Loucy (cell line): ENCODE measurements around the gene KNDC1.

Experiments used
- EZH2phosphoT487 ChIP-seq: fragments of 200-600 bp; IDR thresholded peaks from 2 replicates; pipeline ENCODE4 v1.6.1; 2018; ENCODE audit warnings: antibody characterized with exemption, mild to moderate bottlenecking, moderate library complexity, borderline replicate concordance
- TF ChIP-seq, protein P1 (sequence below): fragments of 200-600 bp; sonication (generic); conservative IDR thresholded peaks from 2 replicates; pipeline ENCODE4 v1.5.1; 2014; ENCODE audit warnings: mild to moderate bottlenecking, antibody characterized with exemption, low read length

DNA sequence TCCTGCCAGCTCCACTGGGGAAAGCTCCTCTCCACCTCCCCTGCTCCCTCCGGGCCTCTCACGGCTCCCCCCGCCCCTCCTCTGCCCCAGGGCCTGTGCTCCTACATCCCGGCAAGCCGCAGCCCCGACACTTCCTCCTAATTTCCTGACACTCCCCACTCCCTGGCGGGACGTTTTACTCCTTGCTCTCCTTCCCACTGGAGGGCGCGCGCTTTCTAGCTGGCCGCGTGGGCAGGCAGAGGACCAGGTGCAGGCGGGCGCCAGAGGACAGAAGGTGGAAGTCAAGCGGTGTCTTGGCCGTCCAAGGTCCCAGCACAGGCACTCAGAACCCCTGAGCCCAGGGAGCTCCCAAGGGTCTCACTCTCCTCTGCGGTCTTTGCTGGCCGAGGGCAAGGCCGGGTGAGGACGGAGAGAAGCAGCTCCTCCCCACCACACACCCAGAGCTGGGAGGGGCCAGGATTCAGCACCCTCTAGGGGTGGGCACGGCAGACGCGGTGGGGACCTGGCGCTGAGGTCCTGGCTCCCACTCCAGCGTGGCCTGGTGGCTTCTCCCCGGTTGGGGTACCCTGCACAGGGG lies 97.6 kb downstream of the KNDC1 start:
- TF ChIP-seq EZH2phosphoT487 = no peak
- TF ChIP-seq, protein P1, sequence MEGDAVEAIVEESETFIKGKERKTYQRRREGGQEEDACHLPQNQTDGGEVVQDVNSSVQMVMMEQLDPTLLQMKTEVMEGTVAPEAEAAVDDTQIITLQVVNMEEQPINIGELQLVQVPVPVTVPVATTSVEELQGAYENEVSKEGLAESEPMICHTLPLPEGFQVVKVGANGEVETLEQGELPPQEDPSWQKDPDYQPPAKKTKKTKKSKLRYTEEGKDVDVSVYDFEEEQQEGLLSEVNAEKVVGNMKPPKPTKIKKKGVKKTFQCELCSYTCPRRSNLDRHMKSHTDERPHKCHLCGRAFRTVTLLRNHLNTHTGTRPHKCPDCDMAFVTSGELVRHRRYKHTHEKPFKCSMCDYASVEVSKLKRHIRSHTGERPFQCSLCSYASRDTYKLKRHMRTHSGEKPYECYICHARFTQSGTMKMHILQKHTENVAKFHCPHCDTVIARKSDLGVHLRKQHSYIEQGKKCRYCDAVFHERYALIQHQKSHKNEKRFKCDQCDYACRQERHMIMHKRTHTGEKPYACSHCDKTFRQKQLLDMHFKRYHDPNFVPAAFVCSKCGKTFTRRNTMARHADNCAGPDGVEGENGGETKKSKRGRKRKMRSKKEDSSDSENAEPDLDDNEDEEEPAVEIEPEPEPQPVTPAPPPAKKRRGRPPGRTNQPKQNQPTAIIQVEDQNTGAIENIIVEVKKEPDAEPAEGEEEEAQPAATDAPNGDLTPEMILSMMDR = peak; percentile 43
